Nephron (organoid): Measurements from ENCODE around the gene ZBTB20.

Source experiments
- H3K27ac Mint-ChIP-seq, 3 experiments: 2 replicates each; pipeline ENCODE4 v1.8.0; 2020; ENCODE audit warnings: mixed read lengths in 3 of 3, mild to moderate bottlenecking in 2 of 3, moderate library complexity in 1 of 3
- H3K27me3 Mint-ChIP-seq: 2 replicates; pipeline ENCODE4 v1.8.0; 2021; ENCODE audit warnings: low read depth, mild to moderate bottlenecking, moderate library complexity, mixed read lengths
- H3K36me3 Mint-ChIP-seq: 2 replicates; pipeline ENCODE4 v1.8.0; 2020; ENCODE audit warnings: low read depth, mixed read lengths
- H3K4me1 Mint-ChIP-seq: 2 replicates; pipeline ENCODE4 v1.8.0; 2020; ENCODE audit warnings: mixed read lengths
- H3K4me3 Mint-ChIP-seq, 3 experiments: 2 replicates each; pipeline ENCODE4 v1.8.0; 2020; ENCODE audit warnings: mild to moderate bottlenecking in 3 of 3, mixed read lengths in 3 of 3, moderate library complexity in 2 of 3
- H3K9me3 Mint-ChIP-seq: 2 replicates; pipeline ENCODE4 v1.8.0; 2020; ENCODE audit warnings: mixed read lengths
- CTCF ChIP-seq, 3 experiments: fragments of 200-600 bp; sonication (generic); IDR thresholded peaks; one replicate each; pipeline ENCODE4 v1.5.0; 2021; ENCODE audit warnings: antibody characterized with exemption in 3 of 3; ENCODE audit not compliant: unreplicated experiment in 3 of 3

The ZBTB20 gene

GRCh38 chr3:114846779-114847178, 300.3 kb downstream of the ZBTB20 start:
- Mint-ChIP-seq H3K27me3 (no peaks in the 10 kb centered on the region), H3K36me3 (peaks cover 3% of the 10 kb centered on the region), H3K4me3 (no peak overlapping the region), H3K9me3 (no peaks in the 10 kb centered on the region), H3K27ac (no peak overlapping the region), H3K4me1 (peaks cover 9% of the 10 kb centered on the region)
- TF ChIP-seq CTCF (IDR thresholded peaks at IDR 0.05; ENCODE audit: unreplicated experiment in 3 of 3) = no peak

GRCh38 chr3:114846252-114846651, 300.8 kb downstream of the ZBTB20 start:
- H3K4me3 Mint-ChIP-seq = no peak overlapping the region
- H3K27ac Mint-ChIP-seq = no peak overlapping the region
- H3K27me3 Mint-ChIP-seq = no peaks in the 10 kb centered on the region
- H3K9me3 Mint-ChIP-seq = no peaks in the 10 kb centered on the region
- peaks cover 3% of the 10 kb centered on the region for H3K36me3 Mint-ChIP-seq
- H3K4me1 Mint-ChIP-seq = peaks cover 9% of the 10 kb centered on the region
- TF ChIP-seq CTCF (IDR thresholded peaks at IDR 0.05; ENCODE audit: unreplicated experiment in 3 of 3) = no peak

GRCh38 chr3:114841515-114841914, 305.6 kb downstream of the ZBTB20 start:
- Mint-ChIP-seq H3K27me3 (no peaks in the 10 kb centered on the region), H3K4me1 (peaks cover under 1% of the 10 kb centered on the region), H3K4me3 (no peak overlapping the region), H3K36me3 (peaks cover 3% of the 10 kb centered on the region), H3K9me3 (no peaks in the 10 kb centered on the region), H3K27ac (no peak overlapping the region)
- TF ChIP-seq CTCF (IDR thresholded peaks at IDR 0.05; ENCODE audit: unreplicated experiment in 3 of 3) = no peak

- Mint-ChIP-seq H3K4me3 (no peak overlapping the region), H3K9me3 (no peaks in the 10 kb centered on the region), H3K27ac (peak overlapping the region; percentile 43 to 70 (median 60)), H3K27me3 (no peaks in the 10 kb centered on the region), H3K36me3 (peaks cover 3% of the 10 kb centered on the region), H3K4me1 (no peaks in the 10 kb centered on the region)
- TF ChIP-seq CTCF (IDR thresholded peaks at IDR 0.05; ENCODE audit: unreplicated experiment in 3 of 3) = no peak
Measured at GRCh38 chr3:114839476-114839875, 307.6 kb downstream of the ZBTB20 start.

GRCh38 chr3:114838025-114838424, 309.1 kb downstream of the ZBTB20 start:
- TF ChIP-seq CTCF (IDR thresholded peaks at IDR 0.05; ENCODE audit: unreplicated experiment in 3 of 3) = no peak
- H3K9me3 Mint-ChIP-seq = no peaks in the 10 kb centered on the region
- peaks cover 2% of the 10 kb centered on the region for H3K36me3 Mint-ChIP-seq
- H3K27ac Mint-ChIP-seq = no peak overlapping the region
- H3K4me3 Mint-ChIP-seq = no peak overlapping the region
- H3K27me3 Mint-ChIP-seq = no peaks in the 10 kb centered on the region
- no peaks in the 10 kb centered on the region for H3K4me1 Mint-ChIP-seq

GRCh38 chr3:114834175-114834940, 312.7 kb downstream of the ZBTB20 start:
- no peaks in the 10 kb centered on the region for H3K36me3 Mint-ChIP-seq
- H3K4me3 Mint-ChIP-seq = no peak overlapping the region
- peaks cover 6% of the 10 kb centered on the region for H3K4me1 Mint-ChIP-seq
- H3K27ac Mint-ChIP-seq = no peak overlapping the region
- no peaks in the 10 kb centered on the region for H3K9me3 Mint-ChIP-seq
- TF ChIP-seq CTCF (IDR thresholded peaks at IDR 0.05; ENCODE audit: unreplicated experiment in 3 of 3) = no peak
- no peaks in the 10 kb centered on the region for H3K27me3 Mint-ChIP-seq
